Bronchial epithelial cell (primary cell): Measurements from ENCODE around the gene KLHL26. TPM values are rescaled to one million over a fixed set of nuclear protein-coding genes. Genes with fewer than 3 reads are reported as not detected.

ENCODE experiments used
- DNase-seq: peaks from one replicate; pipeline ENCODE4 v3.0.0-alpha.2; 2010; ENCODE audit warnings: low read depth
- FAIRE-seq: peaks from 2 replicates; lab custom pipeline; 2011; peaks lifted over from hg19 to GRCh38; lab: Jason Lieb, UNC
- H3K27me3 ChIP-seq: 2 replicates; pipeline ENCODE4 v1.5.1; 2011; ENCODE audit warnings: low read length; ENCODE audit not compliant: control insufficient read depth, insufficient read depth
- H3K36me3 ChIP-seq: 2 replicates; pipeline ENCODE4 v1.5.1; 2011; ENCODE audit warnings: low read length; ENCODE audit not compliant: control insufficient read depth, insufficient read depth
- H3K4me3 ChIP-seq: 2 replicates; pipeline ENCODE4 v1.5.1; 2011; ENCODE audit warnings: mild to moderate bottlenecking, low read depth, low read length, control low read depth
- total RNA-seq: library from RNA; depleted of rRNA; stranded (reverse); fragments of >200 nt; gene quantifications from 2 replicates; pipeline ENCODE4 v1.2.1, GENCODE V29; 2014
- TF ChIP-seq, protein P1 (sequence below): IDR thresholded peaks from 2 replicates; pipeline ENCODE4 v1.5.1; 2011; ENCODE audit warnings: mild to moderate bottlenecking, moderate library complexity, low read length, control low read depth, inconsistent platforms; ENCODE audit not compliant: insufficient read depth, severe bottlenecking

Gene KLHL26, protein sequence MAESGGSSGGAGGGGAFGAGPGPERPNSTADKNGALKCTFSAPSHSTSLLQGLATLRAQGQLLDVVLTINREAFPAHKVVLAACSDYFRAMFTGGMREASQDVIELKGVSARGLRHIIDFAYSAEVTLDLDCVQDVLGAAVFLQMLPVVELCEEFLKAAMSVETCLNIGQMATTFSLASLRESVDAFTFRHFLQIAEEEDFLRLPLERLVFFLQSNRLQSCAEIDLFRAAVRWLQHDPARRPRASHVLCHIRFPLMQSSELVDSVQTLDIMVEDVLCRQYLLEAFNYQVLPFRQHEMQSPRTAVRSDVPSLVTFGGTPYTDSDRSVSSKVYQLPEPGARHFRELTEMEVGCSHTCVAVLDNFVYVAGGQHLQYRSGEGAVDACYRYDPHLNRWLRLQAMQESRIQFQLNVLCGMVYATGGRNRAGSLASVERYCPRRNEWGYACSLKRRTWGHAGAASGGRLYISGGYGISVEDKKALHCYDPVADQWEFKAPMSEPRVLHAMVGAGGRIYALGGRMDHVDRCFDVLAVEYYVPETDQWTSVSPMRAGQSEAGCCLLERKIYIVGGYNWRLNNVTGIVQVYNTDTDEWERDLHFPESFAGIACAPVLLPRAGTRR
- 3.2 and 4.9 TPM in 2 replicates for total RNA-seq

GRCh38 chr19:18636969-18637629, at the start of gene KLHL26:
TSS of gene KLHL26 (plus strand) at chr19:18637028. CDS start at chr19:18637055, 27 bp downstream.
- no peaks in the 10 kb centered on the region for H3K36me3 ChIP-seq
- FAIRE-seq: no peak
- H3K27me3 ChIP-seq: no peaks in the 10 kb centered on the region
- DNase-seq: no peak
- TF ChIP-seq, protein P1, sequence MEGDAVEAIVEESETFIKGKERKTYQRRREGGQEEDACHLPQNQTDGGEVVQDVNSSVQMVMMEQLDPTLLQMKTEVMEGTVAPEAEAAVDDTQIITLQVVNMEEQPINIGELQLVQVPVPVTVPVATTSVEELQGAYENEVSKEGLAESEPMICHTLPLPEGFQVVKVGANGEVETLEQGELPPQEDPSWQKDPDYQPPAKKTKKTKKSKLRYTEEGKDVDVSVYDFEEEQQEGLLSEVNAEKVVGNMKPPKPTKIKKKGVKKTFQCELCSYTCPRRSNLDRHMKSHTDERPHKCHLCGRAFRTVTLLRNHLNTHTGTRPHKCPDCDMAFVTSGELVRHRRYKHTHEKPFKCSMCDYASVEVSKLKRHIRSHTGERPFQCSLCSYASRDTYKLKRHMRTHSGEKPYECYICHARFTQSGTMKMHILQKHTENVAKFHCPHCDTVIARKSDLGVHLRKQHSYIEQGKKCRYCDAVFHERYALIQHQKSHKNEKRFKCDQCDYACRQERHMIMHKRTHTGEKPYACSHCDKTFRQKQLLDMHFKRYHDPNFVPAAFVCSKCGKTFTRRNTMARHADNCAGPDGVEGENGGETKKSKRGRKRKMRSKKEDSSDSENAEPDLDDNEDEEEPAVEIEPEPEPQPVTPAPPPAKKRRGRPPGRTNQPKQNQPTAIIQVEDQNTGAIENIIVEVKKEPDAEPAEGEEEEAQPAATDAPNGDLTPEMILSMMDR: no peak
- H3K4me3 ChIP-seq: peak within 1 kb of the TSS; percentile 80

DNA sequence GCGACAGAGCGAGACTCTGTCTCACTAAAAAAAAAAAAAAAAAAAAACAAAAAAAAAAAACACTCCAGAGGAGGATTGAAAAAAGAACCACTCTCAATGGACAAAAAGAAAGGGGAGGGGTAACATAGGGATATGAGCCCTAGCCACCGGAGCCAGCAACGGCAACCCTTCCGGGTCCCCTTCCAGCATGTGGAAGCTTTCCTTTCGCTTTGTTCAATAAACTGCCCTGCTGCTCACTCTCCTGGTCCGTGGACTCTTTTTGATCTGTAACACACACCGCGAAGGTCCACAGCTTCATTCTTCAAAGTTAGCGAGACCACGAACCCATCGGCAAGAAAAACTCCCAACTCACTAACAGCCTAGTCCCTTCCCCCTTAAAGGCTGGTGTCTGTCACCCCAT, 49.3 kb upstream of the KLHL26 start:
- no peak for DNase-seq
- Histone ChIP-seq H3K4me3 (no peak overlapping the region), H3K27me3 (no peaks in the 10 kb centered on the region), H3K36me3 (no peaks in the 10 kb centered on the region)
- no peak for FAIRE-seq
- TF ChIP-seq, protein P1: no peak

DNA sequence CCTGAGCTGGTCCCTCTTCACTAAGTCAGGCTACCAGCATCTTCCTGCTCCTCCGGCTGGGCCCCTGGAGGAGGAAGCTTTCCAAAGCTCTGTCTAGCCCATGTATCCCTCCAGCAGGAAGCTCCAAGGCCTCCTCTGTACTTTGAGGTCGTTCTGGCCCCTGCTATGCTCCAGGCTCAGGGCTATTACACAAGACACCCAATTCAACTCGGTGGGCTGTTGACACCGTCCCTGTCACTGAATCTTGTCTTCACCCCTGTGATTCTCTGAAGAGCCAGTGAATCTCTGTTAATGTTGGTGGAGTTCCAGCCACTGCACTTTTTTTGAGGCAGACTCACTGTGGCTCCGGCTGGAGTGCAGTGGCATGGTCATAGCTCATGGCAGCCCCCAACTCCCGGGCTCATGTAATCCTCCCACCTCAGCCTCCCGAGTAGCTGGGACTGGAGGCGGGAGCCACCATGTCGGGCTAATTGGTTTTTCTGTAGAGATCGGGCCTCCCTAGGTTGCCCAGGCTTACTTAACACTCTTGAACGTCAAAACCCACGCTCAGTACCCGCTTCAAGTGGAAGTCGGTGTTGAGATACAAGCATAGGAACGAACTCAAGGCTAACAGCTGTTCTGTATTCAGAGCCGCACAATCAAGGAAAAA, 48.7 kb upstream of the KLHL26 start:
- FAIRE-seq (no peak), DNase-seq (no peak)
- no peaks in the 10 kb centered on the region for H3K27me3 ChIP-seq
- H3K36me3 ChIP-seq: no peaks in the 10 kb centered on the region
- TF ChIP-seq, protein P1: no peak
- H3K4me3 ChIP-seq: peak overlapping the region; percentile 87

DNA sequence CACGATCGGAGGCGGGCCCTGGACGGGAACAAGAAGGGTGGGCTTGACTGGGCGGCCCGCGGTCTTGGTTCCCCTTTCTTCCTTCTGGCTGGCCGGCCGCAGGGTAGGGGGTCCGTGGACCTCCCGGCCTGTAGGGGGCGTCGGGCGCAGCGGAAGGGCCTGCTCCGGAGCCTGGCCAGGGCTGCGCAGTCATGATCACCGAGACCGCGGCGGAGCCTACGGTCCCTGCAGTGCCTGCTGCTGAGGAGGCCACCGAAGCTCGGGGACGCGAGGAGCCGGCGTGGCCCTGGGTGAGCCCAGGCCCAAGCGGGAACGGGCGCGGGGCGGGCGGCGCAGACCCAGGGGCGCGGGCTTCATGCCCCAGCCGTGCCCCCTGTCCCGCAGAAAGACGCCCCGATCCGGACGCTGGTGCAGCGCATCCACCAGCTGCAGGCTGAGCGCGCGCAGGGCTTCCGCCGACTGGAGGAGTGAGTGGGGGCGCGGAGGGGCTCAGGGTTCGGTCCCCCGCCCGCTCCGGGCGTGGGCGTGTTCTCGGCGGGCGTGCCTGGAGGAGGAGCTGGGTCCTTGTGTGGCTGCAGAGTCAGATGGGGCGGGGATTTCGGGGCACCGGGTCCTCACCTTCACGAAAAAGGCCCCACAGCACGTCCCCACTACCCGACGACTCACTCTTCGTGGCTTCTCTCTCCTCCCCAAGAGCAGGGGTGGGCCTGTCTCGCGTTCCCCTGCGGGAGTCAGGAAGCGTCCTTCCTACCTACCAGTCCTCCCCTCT, 48.0 kb upstream of the KLHL26 start, which contains the start of gene REX1BD:
TSS of gene REX1BD (plus strand) at position 188 of the 769 bp plus-strand sequence. CDS start at position 192, 4 bp downstream.
- FAIRE-seq (no peak), DNase-seq (peak; percentile 43)
- TF ChIP-seq, protein P1: peak; percentile 87

More for the DNA sequence above, 48.0 kb upstream of the KLHL26 start, which contains the start of gene REX1BD:
- Histone ChIP-seq H3K27me3 (no peaks in the 10 kb centered on the region), H3K36me3 (no peaks in the 10 kb centered on the region), H3K4me3 (peak within 1 kb of the TSS; percentile 87)
